Putamen (tissue), 1 donor: ENCODE results near the gene FAM111A.
"Not testable (repeated sequence)": the region's sequence is repeated elsewhere in the genome, so short reads cannot be mapped to it uniquely, and the experiment has no call there.

ENCODE experiments used
- DNase-seq: peaks from one replicate; pipeline ENCODE4 v3.0.0-alpha.2; 2016; ENCODE audit warnings: low spot score

The FAM111A gene, protein sequence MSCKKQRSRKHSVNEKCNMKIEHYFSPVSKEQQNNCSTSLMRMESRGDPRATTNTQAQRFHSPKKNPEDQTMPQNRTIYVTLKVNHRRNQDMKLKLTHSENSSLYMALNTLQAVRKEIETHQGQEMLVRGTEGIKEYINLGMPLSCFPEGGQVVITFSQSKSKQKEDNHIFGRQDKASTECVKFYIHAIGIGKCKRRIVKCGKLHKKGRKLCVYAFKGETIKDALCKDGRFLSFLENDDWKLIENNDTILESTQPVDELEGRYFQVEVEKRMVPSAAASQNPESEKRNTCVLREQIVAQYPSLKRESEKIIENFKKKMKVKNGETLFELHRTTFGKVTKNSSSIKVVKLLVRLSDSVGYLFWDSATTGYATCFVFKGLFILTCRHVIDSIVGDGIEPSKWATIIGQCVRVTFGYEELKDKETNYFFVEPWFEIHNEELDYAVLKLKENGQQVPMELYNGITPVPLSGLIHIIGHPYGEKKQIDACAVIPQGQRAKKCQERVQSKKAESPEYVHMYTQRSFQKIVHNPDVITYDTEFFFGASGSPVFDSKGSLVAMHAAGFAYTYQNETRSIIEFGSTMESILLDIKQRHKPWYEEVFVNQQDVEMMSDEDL

DNA sequence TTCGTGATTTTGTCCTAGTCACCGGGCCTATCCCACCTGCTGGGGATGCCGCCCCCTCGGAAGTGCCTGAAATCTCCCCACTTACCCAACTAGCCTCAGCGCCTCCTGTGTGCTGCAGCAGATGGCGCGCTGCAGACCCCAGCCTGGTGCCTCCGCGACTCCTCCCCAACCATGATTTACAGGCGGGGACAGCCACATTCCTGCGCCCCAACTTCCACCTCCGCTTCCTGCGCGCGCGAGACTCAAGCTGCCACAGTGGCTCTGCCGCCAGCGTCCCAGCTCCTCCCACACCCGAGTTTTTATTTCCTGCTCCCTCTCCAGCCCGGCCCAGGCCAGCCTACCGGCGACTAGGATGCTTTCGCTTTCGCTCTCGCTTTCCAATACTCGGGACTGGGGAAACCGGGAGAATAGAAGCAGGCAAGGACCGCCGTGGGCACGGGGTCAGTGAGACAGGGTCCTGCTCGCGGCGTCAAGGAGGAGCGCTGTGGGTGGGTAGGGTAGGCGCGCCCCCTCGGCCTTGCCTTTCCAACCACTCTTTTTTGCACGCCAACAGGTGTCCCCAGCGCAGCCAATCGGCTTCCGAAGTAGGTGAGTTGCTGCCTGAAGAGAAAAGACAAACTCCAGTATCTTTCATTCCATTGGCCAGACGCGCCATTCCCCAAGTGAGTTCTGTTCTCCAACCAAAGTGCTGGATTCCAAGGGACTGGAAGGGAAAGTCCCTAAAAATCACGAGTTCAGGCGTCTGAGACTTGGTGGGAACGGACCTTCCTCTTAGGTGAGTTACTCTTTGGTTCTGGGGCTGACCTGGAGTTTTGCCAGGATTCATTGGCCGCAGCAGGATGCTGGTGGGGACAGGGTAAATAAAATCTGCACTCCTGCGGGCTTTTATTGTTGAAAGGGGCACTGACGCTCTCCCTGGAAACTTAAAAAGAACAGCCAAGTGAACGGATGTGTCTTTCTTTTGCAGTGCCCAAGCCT lies at the start of gene FAM111A:
TSS of gene FAM111A (plus strand) at position 327 of the 978 bp plus-strand sequence. CDS start 6,017 bp downstream, outside the sequence.
- peak; percentile 66 for DNase-seq

DNA sequence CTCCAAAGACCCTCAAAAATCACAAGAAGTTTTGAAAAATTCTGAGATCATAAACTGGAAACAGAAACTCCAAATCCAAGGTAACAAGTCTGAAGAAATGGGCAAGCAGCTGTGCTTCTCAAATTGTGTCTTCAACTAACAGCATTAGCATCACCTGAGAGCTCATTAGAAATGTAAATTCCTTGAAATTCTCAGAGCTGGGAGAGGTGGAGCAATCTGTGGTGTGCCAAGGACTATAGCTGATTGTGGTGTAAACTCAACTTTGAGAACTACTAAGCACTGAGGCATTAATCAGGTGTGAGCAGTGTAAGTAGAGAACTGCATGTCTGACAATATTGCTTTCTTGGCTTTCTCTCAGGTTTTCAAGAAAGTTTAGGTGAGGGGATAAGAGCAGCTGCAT lies 49.1 kb upstream of the FAM111A start:
- not testable (repeated sequence) for DNase-seq

DNA sequence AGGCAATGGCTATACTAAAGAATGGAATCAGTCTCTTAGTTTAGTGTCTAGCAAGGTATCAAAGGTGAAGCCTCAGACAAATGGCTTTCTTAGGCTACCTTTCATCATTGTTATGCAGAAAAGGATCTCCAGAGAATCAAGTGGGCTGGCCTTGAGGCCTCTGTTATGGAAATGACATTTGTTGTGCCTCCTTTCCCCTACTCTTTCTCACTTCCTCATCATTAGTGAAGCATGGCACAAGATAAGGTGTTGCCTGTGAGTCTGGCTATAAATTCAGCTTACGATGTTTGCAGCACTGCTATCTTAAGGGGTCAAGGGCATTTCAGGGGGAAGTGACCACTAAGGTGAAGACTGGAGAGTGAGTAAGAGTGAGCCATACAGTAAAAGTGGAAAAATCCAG lies 47.4 kb upstream of the FAM111A start:
- DNase-seq = not testable (repeated sequence)

DNA sequence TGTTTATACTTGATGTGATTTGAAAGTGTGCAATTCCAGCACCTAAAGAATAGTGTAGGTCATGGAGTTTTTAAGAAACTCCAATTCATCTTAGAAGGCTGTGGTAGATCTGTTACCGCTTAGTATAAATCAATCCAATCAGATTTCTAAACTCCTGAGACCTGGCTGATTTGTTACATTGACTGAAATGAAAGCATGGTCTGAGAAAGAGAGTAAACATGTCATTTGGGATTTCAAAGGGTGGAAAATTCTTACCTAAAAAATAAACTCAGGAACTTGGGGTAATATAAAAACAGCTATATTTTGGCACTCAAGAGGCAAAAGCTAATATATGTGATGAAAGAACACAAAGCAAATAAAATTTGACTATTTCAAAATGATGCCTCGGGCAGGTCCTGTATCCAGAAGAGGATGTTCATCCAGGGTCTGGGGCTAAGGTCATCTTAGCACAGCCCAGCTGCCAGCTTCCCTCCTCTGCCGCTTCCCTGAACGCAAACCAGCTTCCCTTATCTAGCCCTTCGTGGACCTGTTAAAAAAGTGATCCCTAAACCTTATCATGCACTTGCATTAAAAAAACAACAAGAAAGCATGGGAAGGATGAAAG lies 46.6 kb upstream of the FAM111A start:
- DNase-seq = not testable (repeated sequence)

DNA sequence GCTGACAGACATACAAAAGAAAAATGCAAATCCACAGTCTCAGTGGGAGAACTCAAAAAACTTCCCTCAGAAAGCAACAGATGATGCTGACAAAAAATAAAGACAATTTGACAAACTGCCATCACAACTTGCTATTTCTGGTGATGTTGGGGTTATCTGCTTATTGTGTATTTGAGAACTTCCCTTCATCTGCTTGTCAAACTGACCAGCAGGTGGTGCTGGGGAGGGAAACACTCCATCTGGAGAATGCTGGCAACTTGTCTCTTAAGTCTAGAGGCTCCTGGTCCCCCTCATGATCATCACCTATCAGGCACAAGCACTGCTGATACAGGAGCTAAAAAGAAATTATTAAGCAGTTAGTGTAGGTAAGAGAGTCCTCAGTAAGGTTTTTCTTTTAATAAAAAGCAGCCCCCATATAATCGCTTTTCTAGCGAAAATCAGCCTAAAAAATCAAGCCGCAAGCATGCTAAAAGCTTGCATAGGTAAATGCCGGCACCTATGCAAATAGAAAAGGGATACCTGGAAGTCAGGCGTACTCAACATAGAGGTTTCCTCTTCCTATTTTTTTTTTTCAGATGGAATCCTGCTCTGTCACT lies 45.4 kb upstream of the FAM111A start:
- peak; percentile 12 for DNase-seq

DNA sequence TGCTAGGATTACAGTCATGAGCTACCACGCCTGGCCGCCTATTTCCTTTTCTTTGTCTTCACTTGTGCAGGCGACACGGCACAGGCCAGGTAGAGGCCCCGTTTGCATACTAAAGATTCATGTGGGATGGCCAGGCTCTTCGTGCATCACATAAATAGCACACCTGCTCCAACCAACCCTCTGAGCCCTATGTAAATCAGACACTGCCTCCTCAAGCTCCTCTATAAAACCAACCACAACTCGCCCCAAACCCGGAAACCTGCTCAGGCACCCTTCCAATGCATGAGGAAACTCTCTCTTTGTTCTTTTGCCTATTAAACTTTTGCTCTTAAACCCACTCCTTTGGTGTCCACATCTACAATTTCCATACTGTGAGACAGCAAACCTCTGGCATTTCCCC lies 44.7 kb upstream of the FAM111A start:
- not testable (repeated sequence) for DNase-seq

DNA sequence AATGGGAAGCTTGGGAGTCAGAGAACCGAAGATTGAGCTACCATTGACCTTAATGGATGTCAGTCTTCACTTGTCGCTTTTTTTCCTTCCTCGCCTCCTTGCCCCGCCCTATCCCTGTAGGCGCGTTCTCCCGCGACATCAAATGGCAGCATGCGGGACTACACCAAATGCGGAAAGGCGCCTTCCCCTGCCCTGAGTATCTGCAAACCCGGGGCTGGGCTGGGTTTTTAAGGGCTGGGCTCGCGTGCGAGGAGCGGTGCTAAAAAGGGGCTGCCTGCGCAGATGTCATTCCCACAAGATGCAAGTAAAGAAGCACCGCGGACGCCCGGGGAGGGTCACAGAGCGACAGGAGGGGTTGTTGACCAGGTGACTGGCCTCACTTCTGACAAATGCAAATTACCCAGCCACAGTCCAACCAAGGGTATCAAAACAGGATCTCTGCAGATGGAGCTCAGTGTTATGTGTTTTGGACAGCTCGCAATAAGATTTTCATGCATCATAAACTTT lies 40.3 kb upstream of the FAM111A start:
- DNase-seq = no peak

DNA sequence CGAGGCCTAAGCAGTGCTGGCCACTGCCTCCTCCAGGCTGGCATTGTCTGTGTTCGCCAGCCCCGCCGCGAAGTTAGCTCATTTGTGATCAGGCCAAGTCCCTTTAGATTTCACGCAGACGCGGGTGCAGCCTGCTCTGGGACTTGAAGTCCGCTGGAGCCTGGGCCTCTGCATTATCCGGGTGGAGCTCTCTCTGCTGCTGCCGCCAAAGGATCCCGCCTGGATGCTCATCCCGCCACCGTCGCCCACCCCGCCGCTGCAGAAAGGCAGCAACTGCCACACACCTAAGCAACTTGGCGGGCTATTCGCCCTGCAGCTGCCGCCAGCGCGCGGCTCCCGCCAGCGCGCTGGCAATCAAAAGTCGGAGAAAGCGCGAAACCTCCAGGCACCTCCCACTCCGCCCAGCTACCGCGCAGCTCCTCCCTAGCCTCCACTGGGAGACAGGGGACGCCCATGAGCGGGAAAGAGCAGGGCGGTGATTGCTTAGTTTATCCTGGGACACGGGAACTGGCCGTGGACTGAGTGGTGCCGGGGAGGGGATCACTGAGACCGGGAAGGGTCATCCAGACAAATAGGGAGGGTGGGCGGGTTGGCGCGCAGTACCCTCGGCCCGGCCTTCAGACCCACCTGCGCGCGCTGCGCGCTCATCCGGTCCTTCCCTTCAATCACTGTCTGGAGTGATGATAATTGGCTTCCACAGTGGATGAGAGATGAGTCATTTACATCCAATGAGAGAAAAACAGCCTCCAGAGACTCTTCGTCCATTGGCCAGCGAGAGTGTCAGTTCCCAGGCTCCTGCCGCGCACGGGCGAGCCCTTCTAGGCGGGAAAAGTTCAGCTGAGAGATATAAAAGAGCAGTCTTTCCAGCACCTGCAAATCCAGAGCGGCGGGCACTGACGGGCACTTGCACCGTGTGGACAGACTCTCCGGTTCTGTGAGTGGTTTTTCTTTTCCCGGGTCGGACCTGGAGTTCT lies 36.0 kb upstream of the FAM111A start, which contains the start of gene FAM111B:
TSS of gene FAM111B (plus strand) at position 875 of the 974 bp plus-strand sequence. CDS start 2,389 bp downstream, outside the sequence.
- peak; percentile 84 for DNase-seq

DNA sequence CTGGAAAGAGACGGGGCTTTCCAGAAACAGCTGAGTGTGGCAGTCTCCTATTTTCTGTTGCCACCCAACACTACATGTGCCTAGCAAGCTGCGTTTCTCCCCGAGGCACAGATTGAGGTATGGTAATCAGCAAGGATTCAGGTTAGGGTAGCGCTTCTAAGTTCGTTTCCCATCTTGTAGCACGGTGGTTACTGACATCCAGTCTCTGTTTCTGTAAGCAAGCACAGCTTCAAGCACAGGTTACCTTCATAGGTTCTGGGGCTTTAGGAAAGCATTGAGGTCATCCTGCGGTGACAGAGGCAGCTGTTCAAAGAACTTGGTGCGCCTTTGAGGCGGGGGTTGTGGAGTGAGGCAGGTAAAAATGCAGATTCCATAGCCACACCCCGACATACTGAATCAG lies 34.9 kb upstream of the FAM111A start:
- not testable (repeated sequence) for DNase-seq

DNA sequence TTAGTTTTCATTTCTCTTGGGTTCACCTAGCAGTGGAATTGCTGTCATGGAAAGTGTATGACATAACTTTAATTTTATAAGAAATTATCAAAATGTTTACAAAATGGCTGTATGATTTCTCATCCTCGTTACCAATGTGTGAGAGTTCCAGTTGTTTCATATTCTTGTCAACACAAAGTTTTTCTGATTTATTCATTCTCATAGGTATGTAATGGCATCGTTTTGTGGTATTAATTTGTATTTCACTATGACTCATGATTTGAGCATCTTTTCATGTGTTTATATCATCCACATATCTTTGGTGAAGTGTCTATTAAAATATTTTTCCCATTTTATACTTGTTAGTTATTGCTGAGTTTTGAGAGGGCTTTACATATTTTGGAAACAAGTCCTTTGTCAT lies 30.2 kb upstream of the FAM111A start:
- no peak for DNase-seq

DNA sequence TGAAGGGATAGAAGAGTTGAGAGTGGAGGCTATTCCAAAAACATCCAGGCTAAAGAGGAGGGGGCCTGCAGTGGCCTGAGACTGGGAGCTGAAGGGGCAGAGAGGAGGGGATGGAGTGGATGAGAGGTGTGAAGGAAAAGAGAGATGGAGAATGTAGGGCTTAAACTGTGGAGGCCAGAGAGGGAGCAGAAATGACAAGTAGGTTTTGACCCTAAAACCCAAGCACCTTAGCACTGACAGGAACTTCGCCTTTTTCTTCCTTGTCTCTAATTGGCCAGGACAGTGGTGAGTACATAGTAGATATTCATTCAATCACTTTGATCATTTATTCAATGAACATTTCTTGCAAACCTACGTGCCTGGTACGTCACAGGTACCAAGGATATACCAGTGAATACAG lies 28.3 kb upstream of the FAM111A start:
- DNase-seq = no peak

DNA sequence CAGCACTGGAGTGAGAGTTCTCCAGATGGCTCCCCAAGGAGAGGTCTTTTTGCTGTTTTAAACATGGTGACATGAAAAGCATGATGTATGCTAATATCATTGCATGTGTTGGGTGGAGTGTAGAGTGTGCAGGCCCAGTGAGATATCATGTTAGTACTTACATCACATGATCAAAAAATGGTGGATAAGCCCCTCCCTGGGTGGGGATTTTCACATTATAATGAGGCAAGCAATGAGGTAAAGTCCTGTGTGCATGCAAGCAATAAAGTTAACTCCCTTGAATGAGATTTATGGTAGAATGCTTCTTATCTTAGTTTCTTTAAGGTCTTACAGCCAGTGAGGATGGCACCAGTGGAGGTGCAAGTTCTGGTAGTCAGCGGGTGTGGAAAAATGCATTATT lies 27.1 kb upstream of the FAM111A start:
- DNase-seq = no peak

DNA sequence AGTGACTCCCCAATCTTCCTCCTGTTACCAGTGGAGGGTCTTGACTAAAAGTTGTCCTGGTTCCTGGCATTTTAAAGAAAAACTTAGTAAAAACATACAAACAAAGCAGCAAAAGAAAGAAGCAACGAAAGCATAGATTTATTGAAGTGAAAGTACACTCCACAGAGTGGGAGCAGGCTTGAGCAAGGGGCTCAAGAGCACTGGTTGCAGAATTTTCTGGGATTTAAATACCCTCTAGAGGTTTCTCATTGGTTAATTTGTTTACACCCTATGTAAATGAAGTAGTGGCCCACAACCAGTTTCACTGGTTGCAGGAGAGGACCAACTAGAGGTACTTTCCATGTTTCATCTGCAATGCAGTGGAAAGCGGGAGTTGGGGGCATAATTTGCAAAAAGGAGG lies 24.9 kb upstream of the FAM111A start:
- DNase-seq = no peak

DNA sequence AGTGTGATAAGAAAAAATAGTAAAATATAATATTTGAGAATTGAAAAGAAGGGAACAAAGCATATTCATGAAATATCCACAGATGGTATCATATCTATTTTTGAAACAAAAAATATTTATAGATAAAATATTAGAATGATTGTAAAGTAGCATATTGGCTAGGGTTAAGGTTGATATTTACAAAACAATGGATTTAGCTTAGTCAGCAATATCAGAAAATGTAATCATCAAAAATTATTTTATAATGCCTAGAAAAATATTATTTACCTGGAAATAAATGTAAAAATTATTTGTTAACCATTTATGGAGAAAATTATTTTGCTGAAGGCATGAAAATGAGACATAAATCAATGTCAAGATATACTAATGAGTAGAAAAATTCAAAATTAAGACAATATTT lies 22.8 kb upstream of the FAM111A start:
- DNase-seq = no peak

DNA sequence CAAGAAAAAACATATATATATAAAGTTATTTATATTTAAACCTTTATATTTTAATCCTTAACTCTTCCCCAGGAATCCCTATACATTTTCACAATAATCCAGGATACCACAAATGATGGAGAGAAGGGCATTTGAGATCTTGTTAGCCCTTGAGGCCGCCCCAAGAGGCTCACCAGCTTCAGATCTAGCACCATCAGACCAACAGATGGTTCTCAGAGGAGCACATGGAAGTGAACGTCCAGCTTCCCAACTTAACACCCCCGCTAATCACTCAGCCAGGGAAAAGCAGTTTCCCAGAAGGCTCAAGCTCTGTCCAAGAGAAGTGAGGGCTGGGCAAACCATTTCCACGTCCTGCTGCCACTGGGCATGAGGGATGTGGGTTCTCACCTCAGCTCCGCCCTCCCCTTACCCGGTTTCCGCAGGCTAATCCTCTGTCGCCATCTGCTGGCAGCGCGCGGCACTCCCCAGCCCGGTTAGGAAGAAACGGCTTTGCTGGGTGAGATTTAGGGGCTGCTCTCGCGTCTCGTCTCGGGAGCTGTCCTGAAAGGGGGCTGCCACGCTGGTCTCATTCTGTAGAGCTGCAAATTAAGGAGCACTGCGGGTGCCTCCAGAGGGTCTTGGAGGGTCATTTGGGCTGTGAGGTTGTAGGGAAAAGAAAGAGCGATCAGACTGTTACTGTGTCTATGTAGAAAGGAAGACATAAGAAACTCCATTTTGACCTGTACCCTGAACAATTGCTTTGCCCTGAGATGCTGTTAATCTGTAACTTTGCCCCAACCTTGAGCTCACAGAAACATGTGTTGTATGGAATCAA lies 6.8 kb upstream of the FAM111A start:
- peak; percentile 36 for DNase-seq

DNA sequence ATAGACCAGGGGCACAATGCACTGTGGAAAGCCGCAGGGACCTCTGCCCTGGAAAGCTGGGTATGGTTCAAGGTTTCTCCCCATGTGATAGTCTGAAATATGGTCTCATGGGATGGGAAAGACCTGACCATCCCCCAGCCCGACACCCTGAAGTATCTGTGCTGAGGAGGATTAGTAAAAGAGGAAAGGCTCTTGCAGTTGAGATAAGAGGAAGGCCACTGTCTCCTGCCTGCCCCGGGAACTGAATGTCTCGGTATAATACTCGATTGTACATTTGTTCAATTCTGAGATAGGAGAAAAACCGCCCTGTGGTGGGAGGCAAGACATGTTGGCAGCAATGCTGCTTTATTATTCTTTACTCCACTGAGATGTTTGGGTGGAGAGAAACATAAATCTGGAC lies 6.1 kb upstream of the FAM111A start:
- not testable (repeated sequence) for DNase-seq

DNA sequence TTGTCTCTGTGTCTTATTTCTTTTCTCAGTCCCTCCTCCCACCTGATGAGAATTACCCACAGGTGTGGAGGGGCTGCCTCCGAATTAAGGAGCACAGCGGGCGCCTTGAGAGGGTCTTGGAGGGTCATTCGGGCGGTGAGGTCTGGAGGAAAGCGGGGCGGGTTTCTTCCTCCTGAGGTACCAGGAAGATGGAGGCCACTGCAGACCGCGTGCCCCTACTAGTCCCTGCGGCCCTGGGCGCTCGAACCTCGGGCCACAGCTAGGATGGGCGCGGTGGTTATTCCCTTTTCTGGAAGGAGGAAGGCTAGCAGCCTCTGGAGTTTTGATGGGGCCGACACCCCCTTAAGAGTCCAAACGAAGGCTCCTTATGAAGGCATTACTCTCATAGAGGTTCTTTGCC lies 5.5 kb upstream of the FAM111A start:
- DNase-seq = no peak

DNA sequence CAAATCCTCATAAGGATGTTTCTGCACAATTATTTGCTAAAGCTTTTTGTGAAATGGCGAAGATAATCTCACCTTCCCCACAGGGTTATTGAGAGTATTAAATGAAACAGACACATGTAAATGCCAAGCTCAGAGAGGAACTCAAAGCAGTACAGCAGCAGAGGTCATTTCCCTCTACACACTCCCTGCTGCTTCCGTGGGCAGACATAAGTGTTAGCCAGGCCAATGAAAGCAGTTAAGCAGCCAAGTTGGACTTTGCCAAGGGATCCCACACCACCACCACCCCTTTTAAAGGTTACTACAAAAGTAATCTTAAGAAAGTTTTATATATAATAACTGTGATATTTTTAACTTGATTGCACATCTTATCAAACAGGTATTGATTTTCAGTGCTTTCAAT lies 4.0 kb upstream of the FAM111A start:
- no peak for DNase-seq

DNA sequence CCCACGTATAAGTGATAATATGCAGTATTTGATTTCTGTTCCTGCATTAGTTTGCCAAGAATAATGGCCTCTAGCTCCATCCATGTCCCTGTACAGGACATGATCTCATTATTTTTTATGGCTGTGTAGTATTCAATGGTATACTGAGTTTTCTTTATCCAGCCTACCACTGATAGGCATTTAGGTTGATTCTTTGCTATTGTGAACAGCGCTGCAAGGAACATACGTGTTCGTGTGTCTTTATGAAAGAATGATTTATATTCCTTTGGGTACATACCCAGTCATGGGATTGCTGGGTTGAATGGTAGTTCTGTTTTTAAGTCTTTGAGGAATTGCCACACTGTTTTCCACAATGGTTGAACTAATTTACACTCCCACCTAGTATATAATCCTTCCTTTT lies 1.5 kb upstream of the FAM111A start:
- DNase-seq = no peak
